HepG2 (cell line): ENCODE results near the gene ZDHHC8. TPM values are rescaled to one million over a fixed set of nuclear protein-coding genes. Genes with fewer than 3 reads are reported as not detected.

ENCODE experiments used
- KDM3A ChIP-seq: IDR thresholded peaks from 2 replicates; pipeline ENCODE4 v1.6.1; 2018; ENCODE audit warnings: low read depth, missing compliant biosample characterization
- NR2C2 ChIP-seq: sonication (generic); formaldehyde crosslinking; IDR thresholded peaks from 2 replicates; pipeline ENCODE4 v1.4.0; 2020; ENCODE audit warnings: missing genetic modification reagents, mild to moderate bottlenecking, moderate library complexity, borderline replicate concordance
- POLR2AphosphoS5 ChIP-seq: IDR thresholded peaks from 2 replicates; pipeline ENCODE4 v1.6.1; 2012; ENCODE audit warnings: low read depth, low read length
- RBFOX2 ChIP-seq: fragments of 200-400 bp; formaldehyde crosslinking; IDR thresholded peaks from 2 replicates; pipeline ENCODE4 v1.6.1; 2017; ENCODE audit warnings: low read depth, mild to moderate bottlenecking, low read length
- REL ChIP-seq: sonication (generic); formaldehyde crosslinking; conservative IDR thresholded peaks from 2 replicates; pipeline ENCODE4 v1.8.0; 2022; ENCODE audit warnings: mild to moderate bottlenecking, missing genetic modification reagents, moderate library complexity
- SAP130 ChIP-seq: IDR thresholded peaks from 2 replicates; pipeline ENCODE4 v1.6.1; 2016; ENCODE audit warnings: low read depth
- SIX1 ChIP-seq: sonication (generic); formaldehyde crosslinking; IDR thresholded peaks from 2 replicates; pipeline ENCODE4 v1.4.0; 2020; ENCODE audit warnings: missing genetic modification reagents, borderline replicate concordance
- SKI ChIP-seq: fragments of 450-650 bp; IDR thresholded peaks from one replicate; pipeline ENCODE4 v1.6.1; 2018; ENCODE audit warnings: mild to moderate bottlenecking; ENCODE audit not compliant: partially characterized antibody
- TOPORS ChIP-seq: sonication (generic); formaldehyde crosslinking; IDR thresholded peaks from 2 replicates; pipeline ENCODE4 v1.8.0; 2023; ENCODE audit warnings: mild to moderate bottlenecking, missing genetic modification reagents
- ZFP36L1 ChIP-seq: sonication (generic); formaldehyde crosslinking; IDR thresholded peaks from 2 replicates; pipeline ENCODE4 v1.8.0; 2022; ENCODE audit warnings: mild to moderate bottlenecking, missing genetic modification reagents, moderate library complexity
- ZIK1 ChIP-seq: sonication (generic); formaldehyde crosslinking; IDR thresholded peaks from 2 replicates; pipeline ENCODE4 v1.5.0; 2020; ENCODE audit warnings: mild to moderate bottlenecking, low read depth, missing genetic modification reagents, borderline replicate concordance
- ZNF12 ChIP-seq: sonication (generic); formaldehyde crosslinking; IDR thresholded peaks from 2 replicates; pipeline ENCODE4 v1.5.0; 2020; ENCODE audit warnings: missing genetic modification reagents
- ZNF17 ChIP-seq: sonication (generic); formaldehyde crosslinking; IDR thresholded peaks from 2 replicates; pipeline ENCODE4 v1.5.0; 2020; ENCODE audit warnings: mild to moderate bottlenecking, missing genetic modification reagents
- ZNF260 ChIP-seq: sonication (generic); formaldehyde crosslinking; IDR thresholded peaks from 2 replicates; pipeline ENCODE4 v1.4.0; 2020; ENCODE audit warnings: missing genetic modification reagents, low read depth, mild to moderate bottlenecking, borderline replicate concordance
- ZNF263 ChIP-seq: sonication (generic); formaldehyde crosslinking; IDR thresholded peaks from 2 replicates; pipeline ENCODE4 v1.4.0; 2020; ENCODE audit warnings: missing genetic modification reagents
- ZNF317 ChIP-seq: sonication (generic); formaldehyde crosslinking; IDR thresholded peaks from 2 replicates; pipeline ENCODE4 v1.5.0; 2020; ENCODE audit warnings: mild to moderate bottlenecking, missing genetic modification reagents
- ZNF652 ChIP-seq: IDR thresholded peaks from 2 replicates; pipeline ENCODE4 v1.6.1; 2016; ENCODE audit warnings: low read depth, borderline replicate concordance
- ZNF7 ChIP-seq: IDR thresholded peaks from 2 replicates; pipeline ENCODE4 v1.6.1; 2016; ENCODE audit warnings: missing biosample characterization, missing genetic modification reagents
- ZNF746 ChIP-seq: sonication (generic); formaldehyde crosslinking; IDR thresholded peaks from 2 replicates; pipeline ENCODE4 v1.8.0; 2022; ENCODE audit warnings: mild to moderate bottlenecking, missing genetic modification reagents
- ZNF749 ChIP-seq: sonication (generic); formaldehyde crosslinking; IDR thresholded peaks from 2 replicates; pipeline ENCODE4 v1.8.0; 2022; ENCODE audit warnings: mild to moderate bottlenecking, missing genetic modification reagents, moderate library complexity, borderline replicate concordance
- polyA plus RNA-seq, 8 experiments: library from polyadenylated mRNA; depleted of rRNA in 3 of 8; stranded (reverse) in 7 of 8; unstranded in 1 of 8; fragments of >200 nt; fragmentation: Illumina TruSeq in 4 of 8; extraction: Trizol in 4 of 8; gene quantifications; 2 replicates each; pipeline versions ENCODE4 v1.2.1 to v1.2.3, GENCODE V29; 2011 to 2016; ENCODE audit warnings: low read depth in 4 of 8, missing spikeins in 1 of 8, mixed read lengths in 1 of 8; ENCODE audit not compliant: insufficient read depth in 1 of 8
- total RNA-seq, 5 experiments: library from RNA; depleted of rRNA; stranded (reverse); fragments of >200 nt; fragmentation: Illumina TruSeq; extraction: Trizol; gene quantifications; 2 replicates each; pipeline ENCODE4 v1.2.3, GENCODE V29; 2016; ENCODE audit warnings: low read depth in 1 of 5
- TF ChIP-seq, protein P1 (sequence below): sonication (generic); formaldehyde crosslinking; IDR thresholded peaks from 2 replicates; pipeline ENCODE4 v1.8.0; 2023; ENCODE audit warnings: mild to moderate bottlenecking, missing genetic modification reagents
- TF ChIP-seq, protein P2 (sequence below): sonication (generic); formaldehyde crosslinking; IDR thresholded peaks from 2 replicates; pipeline ENCODE4 v1.5.0; 2020; ENCODE audit warnings: mild to moderate bottlenecking, missing genetic modification reagents
- TF ChIP-seq, protein P3 (sequence below): sonication (generic); formaldehyde crosslinking; IDR thresholded peaks from 2 replicates; pipeline ENCODE4 v1.5.0; 2020; ENCODE audit warnings: mild to moderate bottlenecking, missing genetic modification reagents, borderline replicate concordance
- TF ChIP-seq, protein P4 (sequence below): sonication (generic); formaldehyde crosslinking; IDR thresholded peaks from 2 replicates; pipeline ENCODE4 v1.4.0; 2020; ENCODE audit warnings: missing genetic modification reagents

The ZDHHC8 gene
- total and polyA plus RNA-seq, 2 of the 13 experiments (the other 11 are each of a cell fraction or from before 2014, with no cell fraction given), result 7.5 to 21.3 TPM

DNA sequence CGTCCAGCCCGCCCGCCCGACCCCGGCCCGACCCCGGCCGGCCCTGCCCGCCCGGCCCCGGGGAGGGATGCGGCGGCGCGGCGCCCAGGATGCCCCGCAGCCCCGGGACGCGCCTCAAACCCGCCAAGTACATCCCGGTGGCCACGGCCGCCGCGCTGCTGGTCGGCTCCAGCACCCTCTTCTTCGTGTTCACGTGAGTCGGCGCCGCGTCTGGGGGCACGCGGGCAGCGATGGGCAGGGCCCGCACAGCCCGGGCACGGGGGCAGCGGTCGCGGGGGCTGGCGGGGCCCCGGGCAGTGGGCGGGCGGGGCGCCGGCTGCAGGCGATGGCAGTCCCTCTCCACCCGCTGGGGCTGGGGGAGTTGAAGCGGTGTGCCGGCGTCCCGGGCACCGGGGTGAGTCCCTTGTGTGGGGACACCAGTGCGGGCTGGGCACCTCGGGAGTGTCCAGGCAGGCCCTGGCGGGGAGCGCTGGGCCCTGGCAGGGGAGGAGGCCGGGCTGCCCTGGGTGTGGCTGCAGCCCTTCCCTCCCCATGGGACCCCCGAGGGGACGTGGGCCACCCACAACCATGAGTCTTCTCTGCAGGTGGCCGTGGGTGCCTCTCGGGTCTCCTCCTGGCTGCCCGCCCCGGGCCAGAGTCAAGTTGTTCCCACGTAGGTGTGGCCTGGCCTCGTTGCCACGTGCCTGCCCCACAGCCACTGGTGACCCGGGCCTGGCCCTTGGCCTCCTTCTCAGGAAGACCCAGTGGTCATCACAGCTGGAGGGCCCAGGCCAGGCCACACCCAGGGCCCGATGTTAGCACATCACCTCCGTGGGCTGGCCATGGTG lies 468 bp downstream of the ZDHHC8 start (continued):
- no peak for TF ChIP-seq ZNF749 (CRISPR knock-in tag)
- TF ChIP-seq, protein P1, sequence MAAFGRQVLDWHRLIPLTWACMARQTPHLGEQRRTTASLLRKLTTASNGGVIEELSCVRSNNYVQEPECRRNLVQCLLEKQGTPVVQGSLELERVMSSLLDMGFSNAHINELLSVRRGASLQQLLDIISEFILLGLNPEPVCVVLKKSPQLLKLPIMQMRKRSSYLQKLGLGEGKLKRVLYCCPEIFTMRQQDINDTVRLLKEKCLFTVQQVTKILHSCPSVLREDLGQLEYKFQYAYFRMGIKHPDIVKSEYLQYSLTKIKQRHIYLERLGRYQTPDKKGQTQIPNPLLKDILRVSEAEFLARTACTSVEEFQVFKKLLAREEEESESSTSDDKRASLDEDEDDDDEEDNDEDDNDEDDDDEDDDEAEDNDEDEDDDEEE (CRISPR knock-in tag), result 0 out of 2 replicates have a peak, but pooled peaks have one; percentile 39
- no peak for TF ChIP-seq ZNF746 (CRISPR knock-in tag)
- TF ChIP-seq SKI, result no peak
- TF ChIP-seq ZNF263, result no peak
- 0 out of 2 replicates have a peak, but pooled peaks have one; percentile 42 for TF ChIP-seq RBFOX2
- TF ChIP-seq SIX1, result no peak
- TF ChIP-seq SAP130 (CRISPR knock-in tag), result 0 out of 2 replicates have a peak, but pooled peaks have one; percentile 9
- TF ChIP-seq REL, result no peak
- no peak for TF ChIP-seq ZIK1 (CRISPR knock-in tag)
- TF ChIP-seq POLR2AphosphoS5, result no peak
- no peak for TF ChIP-seq ZNF652 (CRISPR knock-in tag)
- no peak for TF ChIP-seq ZNF317 (CRISPR knock-in tag)
- no peak for TF ChIP-seq ZNF7 (CRISPR knock-in tag)
- no peak for TF ChIP-seq TOPORS
- TF ChIP-seq NR2C2 (CRISPR knock-in tag), result no peak
- TF ChIP-seq ZNF12 (CRISPR knock-in tag), result no peak
- TF ChIP-seq, protein P2, sequence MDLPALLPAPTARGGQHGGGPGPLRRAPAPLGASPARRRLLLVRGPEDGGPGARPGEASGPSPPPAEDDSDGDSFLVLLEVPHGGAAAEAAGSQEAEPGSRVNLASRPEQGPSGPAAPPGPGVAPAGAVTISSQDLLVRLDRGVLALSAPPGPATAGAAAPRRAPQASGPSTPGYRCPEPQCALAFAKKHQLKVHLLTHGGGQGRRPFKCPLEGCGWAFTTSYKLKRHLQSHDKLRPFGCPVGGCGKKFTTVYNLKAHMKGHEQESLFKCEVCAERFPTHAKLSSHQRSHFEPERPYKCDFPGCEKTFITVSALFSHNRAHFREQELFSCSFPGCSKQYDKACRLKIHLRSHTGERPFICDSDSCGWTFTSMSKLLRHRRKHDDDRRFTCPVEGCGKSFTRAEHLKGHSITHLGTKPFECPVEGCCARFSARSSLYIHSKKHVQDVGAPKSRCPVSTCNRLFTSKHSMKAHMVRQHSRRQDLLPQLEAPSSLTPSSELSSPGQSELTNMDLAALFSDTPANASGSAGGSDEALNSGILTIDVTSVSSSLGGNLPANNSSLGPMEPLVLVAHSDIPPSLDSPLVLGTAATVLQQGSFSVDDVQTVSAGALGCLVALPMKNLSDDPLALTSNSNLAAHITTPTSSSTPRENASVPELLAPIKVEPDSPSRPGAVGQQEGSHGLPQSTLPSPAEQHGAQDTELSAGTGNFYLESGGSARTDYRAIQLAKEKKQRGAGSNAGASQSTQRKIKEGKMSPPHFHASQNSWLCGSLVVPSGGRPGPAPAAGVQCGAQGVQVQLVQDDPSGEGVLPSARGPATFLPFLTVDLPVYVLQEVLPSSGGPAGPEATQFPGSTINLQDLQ (CRISPR knock-in tag), result no peak
- TF ChIP-seq, protein P3, sequence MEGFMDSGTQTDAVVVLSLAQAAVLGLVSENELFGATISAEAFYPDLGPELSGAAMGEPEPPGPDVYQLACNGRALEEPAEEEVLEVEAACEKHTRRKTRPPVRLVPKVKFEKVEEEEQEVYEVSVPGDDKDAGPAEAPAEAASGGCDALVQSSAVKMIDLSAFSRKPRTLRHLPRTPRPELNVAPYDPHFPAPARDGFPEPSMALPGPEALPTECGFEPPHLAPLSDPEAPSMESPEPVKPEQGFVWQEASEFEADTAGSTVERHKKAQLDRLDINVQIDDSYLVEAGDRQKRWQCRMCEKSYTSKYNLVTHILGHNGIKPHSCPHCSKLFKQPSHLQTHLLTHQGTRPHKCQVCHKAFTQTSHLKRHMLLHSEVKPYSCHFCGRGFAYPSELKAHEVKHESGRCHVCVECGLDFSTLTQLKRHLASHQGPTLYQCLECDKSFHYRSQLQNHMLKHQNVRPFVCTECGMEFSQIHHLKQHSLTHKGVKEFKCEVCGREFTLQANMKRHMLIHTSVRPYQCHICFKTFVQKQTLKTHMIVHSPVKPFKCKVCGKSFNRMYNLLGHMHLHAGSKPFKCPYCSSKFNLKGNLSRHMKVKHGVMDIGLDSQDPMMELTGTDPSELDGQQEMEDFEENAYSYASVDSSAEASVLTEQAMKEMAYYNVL, result no peak
- TF ChIP-seq ZNF17 (CRISPR knock-in tag), result no peak
- TF ChIP-seq ZNF260 (CRISPR knock-in tag), result no peak
- TF ChIP-seq ZFP36L1 (CRISPR knock-in tag), result no peak
- TF ChIP-seq KDM3A (CRISPR knock-in tag), result no peak
- TF ChIP-seq, protein P4, sequence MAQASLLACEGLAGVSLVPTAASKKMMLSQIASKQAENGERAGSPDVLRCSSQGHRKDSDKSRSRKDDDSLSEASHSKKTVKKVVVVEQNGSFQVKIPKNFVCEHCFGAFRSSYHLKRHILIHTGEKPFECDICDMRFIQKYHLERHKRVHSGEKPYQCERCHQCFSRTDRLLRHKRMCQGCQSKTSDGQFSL (CRISPR knock-in tag), result no peak
